Activated CD4-positive, alpha-beta memory T cell treated with anti-CD3 and anti-CD28 coated beads, Interleukin-2, amount 10 ng/mL, durations not matched to agents 7 days and 5 days (primary cell): Measurements from ENCODE around the gene HECTD2. TPM values are rescaled to one million over a fixed set of nuclear protein-coding genes. Genes with fewer than 3 reads are reported as not detected.
"Not testable (repeated sequence)": the region's sequence is repeated elsewhere in the genome, so short reads cannot be mapped to it uniquely, and the experiment has no call there.

Experiments used
- CTCF ChIA-PET: fragments of 350-600 bp; sonication (Branson Sonifier 250); formaldehyde crosslinking; loops from one replicate; lab custom pipeline; 2021; ENCODE audit warnings: antibody characterized with exemption, inconsistent platforms; lab: Charles Lee
- POLR2A ChIA-PET: fragments of 350-600 bp; sonication (Branson Sonifier 250); formaldehyde crosslinking; loops from one replicate; lab custom pipeline; 2021; ENCODE audit warnings: antibody characterized with exemption; lab: Charles Lee
- DNase-seq: peaks from one replicate; pipeline ENCODE4 v3.0.0-alpha.2; 2020
- H3K27ac Mint-ChIP-seq: one replicate; pipeline ENCODE4 v1.8.0; 2021; ENCODE audit warnings: mild to moderate bottlenecking, mixed read lengths
- H3K27me3 Mint-ChIP-seq: one replicate; pipeline ENCODE4 v1.8.0; 2021; ENCODE audit warnings: mixed read lengths
- H3K36me3 Mint-ChIP-seq: one replicate; pipeline ENCODE4 v1.8.0; 2021; ENCODE audit warnings: low read depth, mixed read lengths
- H3K4me1 Mint-ChIP-seq: one replicate; pipeline ENCODE4 v1.8.0; 2021; ENCODE audit warnings: mixed read lengths
- H3K4me3 Mint-ChIP-seq: one replicate; pipeline ENCODE4 v1.8.0; 2021; ENCODE audit warnings: mild to moderate bottlenecking, mixed read lengths
- H3K9me3 Mint-ChIP-seq: one replicate; pipeline ENCODE4 v1.8.0; 2021; ENCODE audit warnings: mixed read lengths
- total RNA-seq, 2 experiments: library from RNA; stranded (reverse); gene quantifications; one replicate each; pipeline ENCODE4 v1.2.3, GENCODE V29; 2021

Gene HECTD2
- total RNA-seq, 2 experiments from 2014 or later: 2.6 to 2.9 TPM

DNA sequence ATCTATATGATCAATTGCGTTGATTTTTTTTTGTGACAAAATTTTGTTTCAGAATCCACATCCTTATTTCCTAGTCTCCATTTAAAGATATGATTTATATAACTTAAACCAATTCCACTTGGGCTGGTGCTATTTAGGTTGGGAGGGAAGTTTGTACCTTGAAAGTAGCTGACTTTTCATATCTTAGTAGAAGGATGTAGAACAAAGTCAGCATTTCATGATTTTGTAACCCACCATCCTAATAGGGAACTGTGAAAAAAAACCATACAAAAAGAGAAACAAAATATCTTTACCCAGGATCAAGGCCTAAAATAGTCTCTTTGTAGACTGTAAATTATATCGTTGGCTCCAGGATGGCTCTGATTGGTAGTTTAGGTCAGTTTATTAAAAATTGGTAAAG, 8.3 kb downstream of the HECTD2 start:
- Mint-ChIP-seq H3K4me3 (no peak overlapping the region), H3K9me3 (no peaks in the 10 kb centered on the region), H3K36me3 (no peaks in the 10 kb centered on the region), H3K27me3 (no peaks in the 10 kb centered on the region), H3K27ac (no peak overlapping the region), H3K4me1 (peaks cover 9% of the 10 kb centered on the region)
- DNase-seq: no peak
- ChIA-PET CTCF (no interaction called here), POLR2A (no interaction called here)

- no peaks in the 10 kb centered on the region for H3K27me3 Mint-ChIP-seq
- no peaks in the 10 kb centered on the region for H3K36me3 Mint-ChIP-seq
- POLR2A ChIA-PET: interaction anchor here (1.1 kb wide), 1 partner anchor 10 kb away, joined by 5 read pairs; no protein-coding TSS in a partner anchor
- H3K9me3 Mint-ChIP-seq: no peaks in the 10 kb centered on the region
- peaks cover 13% of the 10 kb centered on the region for H3K4me1 Mint-ChIP-seq
- CTCF ChIA-PET: interaction anchor here (0.7 to 2.4 kb wide), 3 partner anchors 10 to 122 kb away, joined by 3 to 11 read pairs (median 4); partner anchors contain the start of gene HECTD2
- no peak overlapping the region for H3K27ac Mint-ChIP-seq
- no peak overlapping the region for H3K4me3 Mint-ChIP-seq
- no peak for DNase-seq
Measured at GRCh38 chr10:91420868-91421267, 10.7 kb downstream of the HECTD2 start.

- Mint-ChIP-seq H3K4me3 (no peak overlapping the region), H3K4me1 (peaks cover 12% of the 10 kb centered on the region), H3K9me3 (no peaks in the 10 kb centered on the region), H3K27ac (no peak overlapping the region), H3K27me3 (no peaks in the 10 kb centered on the region), H3K36me3 (no peaks in the 10 kb centered on the region)
- no peak for DNase-seq
- CTCF ChIA-PET: no interaction called here
- POLR2A ChIA-PET: no interaction called here
Measured at GRCh38 chr10:91422915-91423314, 12.8 kb downstream of the HECTD2 start.

- H3K27ac Mint-ChIP-seq: no peak overlapping the region
- H3K27me3 Mint-ChIP-seq: no peaks in the 10 kb centered on the region
- DNase-seq: no peak
- ChIA-PET CTCF (no interaction called here), POLR2A (interaction anchor here (0.9 kb wide), 1 partner anchor 10 kb away, joined by 3 read pairs; no protein-coding TSS in a partner anchor)
- H3K4me3 Mint-ChIP-seq: no peak overlapping the region
- H3K36me3 Mint-ChIP-seq: no peaks in the 10 kb centered on the region
- peaks cover 12% of the 10 kb centered on the region for H3K4me1 Mint-ChIP-seq
- no peaks in the 10 kb centered on the region for H3K9me3 Mint-ChIP-seq
Measured at GRCh38 chr10:91424016-91424415, 13.9 kb downstream of the HECTD2 start.

DNA sequence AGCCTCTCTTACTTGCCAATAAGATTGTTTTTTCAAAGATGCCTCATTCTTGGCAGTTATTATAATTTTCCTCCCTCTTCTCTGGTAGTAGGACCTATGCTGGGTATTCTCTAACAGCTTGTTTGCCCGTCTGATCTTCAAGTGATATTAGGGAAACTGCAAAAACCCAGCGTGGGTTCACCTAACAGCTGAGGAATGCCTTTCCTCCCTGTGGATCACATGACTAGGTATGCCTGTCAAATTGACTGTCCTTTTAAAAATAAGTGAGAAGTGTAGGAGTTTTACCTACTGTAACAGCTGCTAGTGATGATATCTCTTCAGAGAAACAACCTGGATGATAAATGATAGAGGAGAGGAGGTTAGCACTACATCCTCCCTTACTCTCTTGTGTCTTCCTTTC, 22.0 kb downstream of the HECTD2 start:
- Mint-ChIP-seq H3K27me3 (no peaks in the 10 kb centered on the region), H3K9me3 (no peaks in the 10 kb centered on the region), H3K27ac (no peak overlapping the region), H3K36me3 (no peaks in the 10 kb centered on the region), H3K4me1 (peaks cover 2% of the 10 kb centered on the region), H3K4me3 (no peak overlapping the region)
- CTCF ChIA-PET: no interaction called here
- DNase-seq: no peak
- POLR2A ChIA-PET: no interaction called here

DNA sequence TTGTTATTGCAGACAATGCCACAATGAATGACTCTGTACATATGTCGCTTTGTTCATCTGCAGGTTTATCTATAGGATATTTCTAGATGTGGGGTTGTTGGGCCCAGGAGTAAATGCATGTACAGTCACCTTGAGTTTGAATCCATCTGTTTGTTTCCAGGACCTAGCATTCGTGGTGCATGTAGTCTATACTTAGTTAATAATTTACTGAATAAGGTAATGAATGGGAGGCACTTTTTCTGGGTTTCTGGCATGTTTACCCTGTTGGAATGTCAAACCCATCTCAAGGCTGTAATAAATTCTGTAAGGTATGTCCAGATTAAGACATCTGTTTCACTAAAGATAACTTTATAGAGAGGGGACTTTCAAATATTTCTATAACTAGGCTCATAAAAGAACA, 23.5 kb downstream of the HECTD2 start:
- H3K4me3 Mint-ChIP-seq: no peak overlapping the region
- ChIA-PET POLR2A (no interaction called here), CTCF (no interaction called here)
- DNase-seq: no peak
- H3K9me3 Mint-ChIP-seq: peaks cover 4% of the 10 kb centered on the region
- no peak overlapping the region for H3K27ac Mint-ChIP-seq
- H3K27me3 Mint-ChIP-seq: no peaks in the 10 kb centered on the region
- peaks cover 2% of the 10 kb centered on the region for H3K4me1 Mint-ChIP-seq
- peaks cover 2% of the 10 kb centered on the region for H3K36me3 Mint-ChIP-seq

DNA sequence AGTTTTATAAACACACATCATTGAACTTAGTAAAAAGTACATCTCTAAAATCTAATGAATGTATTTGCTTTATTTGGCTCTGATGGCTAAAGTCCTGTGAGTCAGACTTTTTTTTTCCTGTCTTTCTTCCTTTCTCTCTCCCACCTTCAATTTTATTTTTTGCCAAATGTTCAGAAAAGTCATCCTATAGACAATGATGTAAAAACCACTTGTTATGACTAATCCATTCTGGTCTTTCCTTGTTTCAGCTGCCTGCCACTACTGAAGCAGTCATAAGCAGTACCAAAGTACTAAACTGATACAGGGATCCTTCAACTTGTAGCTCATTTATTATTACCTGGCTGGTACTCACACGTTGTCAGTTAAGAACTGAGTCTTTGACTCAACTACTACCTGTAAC, 23.9 kb downstream of the HECTD2 start:
- no peaks in the 10 kb centered on the region for H3K27me3 Mint-ChIP-seq
- H3K9me3 Mint-ChIP-seq: peaks cover 8% of the 10 kb centered on the region
- peaks cover 6% of the 10 kb centered on the region for H3K36me3 Mint-ChIP-seq
- ChIA-PET POLR2A (no interaction called here), CTCF (no interaction called here)
- DNase-seq: no peak
- H3K4me1 Mint-ChIP-seq: peaks cover 2% of the 10 kb centered on the region
- no peak overlapping the region for H3K4me3 Mint-ChIP-seq
- no peak overlapping the region for H3K27ac Mint-ChIP-seq

- DNase-seq: no peak
- Mint-ChIP-seq H3K27ac (no peak overlapping the region), H3K4me3 (no peak overlapping the region), H3K9me3 (peaks cover 9% of the 10 kb centered on the region), H3K4me1 (peaks cover 2% of the 10 kb centered on the region), H3K36me3 (peaks cover 11% of the 10 kb centered on the region), H3K27me3 (no peaks in the 10 kb centered on the region)
- ChIA-PET POLR2A (no interaction called here), CTCF (interaction anchor here (0.6 kb wide), 1 partner anchor 41 kb away, joined by 3 read pairs; no protein-coding TSS in a partner anchor)
Measured at GRCh38 chr10:91435241-91435640, 25.1 kb downstream of the HECTD2 start.

DNA sequence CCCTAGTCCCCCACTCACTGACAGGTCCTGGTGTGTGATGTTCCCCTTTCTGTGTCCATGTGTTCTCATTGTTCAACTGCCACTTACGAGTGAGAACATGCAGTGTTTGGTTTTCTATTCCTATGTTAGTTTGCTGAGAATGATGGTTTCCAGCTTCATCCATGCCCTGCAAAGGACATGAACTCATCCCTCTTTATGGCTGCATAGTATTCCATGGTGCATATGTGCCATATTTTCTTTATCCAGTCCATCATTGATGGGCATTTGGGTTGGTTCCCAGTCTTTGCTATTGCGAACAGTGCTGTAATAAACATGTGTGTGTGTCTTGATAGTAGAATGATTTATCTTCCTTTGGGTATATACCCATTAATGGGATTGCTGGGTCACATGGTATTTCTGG, 28.1 kb downstream of the HECTD2 start:
- H3K9me3 Mint-ChIP-seq, POLR2A ChIA-PET, CTCF ChIA-PET: not testable (repeated sequence)

GRCh38 chr10:91444211-91445182, 34.4 kb downstream of the HECTD2 start:
- Mint-ChIP-seq H3K27ac (no peak overlapping the region), H3K36me3 (peaks cover 3% of the 10 kb centered on the region), H3K4me3 (no peak overlapping the region), H3K27me3 (no peaks in the 10 kb centered on the region), H3K9me3 (peaks cover 3% of the 10 kb centered on the region), H3K4me1 (no peaks in the 10 kb centered on the region)
- POLR2A ChIA-PET: no interaction called here
- DNase-seq: no peak
- CTCF ChIA-PET: no interaction called here

More for the DNA sequence above, 28.1 kb downstream of the HECTD2 start:
- H3K36me3 Mint-ChIP-seq: peaks cover 11% of the 10 kb centered on the region
- H3K4me1 Mint-ChIP-seq, H3K27ac Mint-ChIP-seq, H3K4me3 Mint-ChIP-seq, DNase-seq, H3K27me3 Mint-ChIP-seq: not testable (repeated sequence)

DNA sequence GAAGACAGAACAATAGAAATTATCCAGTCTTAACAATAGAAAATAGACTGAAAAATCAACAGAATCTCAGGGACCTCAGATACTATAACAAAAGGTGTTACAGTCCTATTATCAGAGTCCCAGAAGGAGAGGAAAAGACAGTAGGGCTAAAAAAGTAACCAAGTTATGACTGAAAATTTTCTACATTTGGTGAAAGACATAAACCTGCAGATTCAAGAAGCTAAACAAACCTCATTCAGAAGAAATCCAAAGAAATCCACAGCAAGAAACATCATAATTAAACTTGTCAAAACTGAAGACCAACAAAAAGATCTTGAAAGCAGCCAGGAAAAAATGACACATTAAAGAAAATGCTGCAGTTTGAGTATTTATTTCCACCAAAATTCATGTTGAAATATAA, 41.9 kb downstream of the HECTD2 start:
- no peaks in the 10 kb centered on the region for H3K36me3 Mint-ChIP-seq
- ChIA-PET POLR2A (no interaction called here), CTCF (no interaction called here)
- no peak for DNase-seq
- no peak overlapping the region for H3K27ac Mint-ChIP-seq
- no peak overlapping the region for H3K4me3 Mint-ChIP-seq
- no peaks in the 10 kb centered on the region for H3K27me3 Mint-ChIP-seq
- H3K4me1 Mint-ChIP-seq: no peaks in the 10 kb centered on the region
- H3K9me3 Mint-ChIP-seq: peaks cover 13% of the 10 kb centered on the region

DNA sequence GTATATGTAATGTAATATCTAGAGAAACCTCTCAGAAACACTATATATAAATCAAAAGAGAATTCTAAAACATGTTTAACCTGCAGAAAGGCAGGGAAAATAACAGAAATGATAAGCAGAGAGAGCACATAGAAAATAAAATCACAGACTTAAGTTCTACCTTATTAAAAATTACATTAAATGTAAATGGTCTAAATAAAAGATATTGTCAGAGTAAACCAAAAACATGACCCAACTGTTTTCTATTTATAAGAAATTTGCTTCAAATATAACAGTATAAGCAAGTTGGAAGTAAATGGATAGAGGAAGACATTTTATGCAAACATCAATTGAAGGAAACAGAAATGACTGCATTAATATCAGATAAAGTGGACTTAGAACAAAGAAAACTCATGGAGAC, 43.4 kb downstream of the HECTD2 start:
- Mint-ChIP-seq H3K27ac (no peak overlapping the region), H3K4me3 (no peak overlapping the region), H3K9me3 (peaks cover 13% of the 10 kb centered on the region), H3K27me3 (no peaks in the 10 kb centered on the region), H3K4me1 (no peaks in the 10 kb centered on the region), H3K36me3 (no peaks in the 10 kb centered on the region)
- CTCF ChIA-PET: no interaction called here
- DNase-seq: no peak
- POLR2A ChIA-PET: no interaction called here

DNA sequence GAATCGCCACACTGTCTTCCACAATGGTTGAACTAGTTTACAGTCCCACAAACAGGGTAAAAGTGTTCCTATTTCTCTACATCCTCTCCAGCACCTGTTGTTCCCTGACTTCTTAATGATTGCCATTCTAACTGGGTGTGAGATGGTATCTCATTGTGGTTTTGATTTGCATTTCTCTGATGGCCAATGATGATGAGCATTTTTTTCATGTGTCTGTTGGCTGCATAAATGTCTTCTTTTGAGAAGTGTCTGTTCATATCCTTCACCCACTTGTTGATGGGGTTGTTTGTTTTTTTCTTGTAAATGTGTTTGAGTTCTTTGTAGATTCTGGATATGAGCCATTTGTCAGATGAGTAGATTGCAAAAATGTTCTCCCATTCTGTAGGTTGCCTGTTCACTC, 45.0 kb downstream of the HECTD2 start:
- H3K4me1 Mint-ChIP-seq, DNase-seq, POLR2A ChIA-PET, H3K27ac Mint-ChIP-seq, H3K4me3 Mint-ChIP-seq, H3K36me3 Mint-ChIP-seq, H3K27me3 Mint-ChIP-seq, CTCF ChIA-PET: not testable (repeated sequence)
- peaks cover 10% of the 10 kb centered on the region for H3K9me3 Mint-ChIP-seq
